ENCODE measurements around the gene S1PR4. TPM values are rescaled to one million over a fixed set of nuclear protein-coding genes. Genes with fewer than 3 reads are reported as not detected.

The S1PR4 gene
- total and polyA plus RNA-seq, 2 experiments from 2014 or later = 0.24 TPM; not detected in 1

- Histone ChIP-seq H3K36me3 (ENCODE audit: insufficient read depth) (no peaks in the 10 kb centered on the region), H4K20me1 (replicated peaks; ENCODE audit: insufficient read depth) (no peaks in the 10 kb centered on the region), H3K4me3 (peak overlapping the region; percentile 56; the same call in 1 of the 2 replicates), H3F3A (replicated peaks; ENCODE audit: low read depth) (no peaks in the 10 kb centered on the region), H3K9me2 (ENCODE audit: insufficient read depth) (0 out of 2 replicates have a peak, but pooled peaks cover 7% of the 10 kb centered on the region), H3K27me3 (ENCODE audit: insufficient read depth) (peaks cover 5% of the 10 kb centered on the region; the same call in 1 of the 2 replicates), H3K4me2 (peak overlapping the region; percentile 91), H3K27ac (ENCODE audit: low read depth) (no peak overlapping the region), H3K79me2 (replicated peaks; ENCODE audit: insufficient read depth) (no peaks in the 10 kb centered on the region), H3K4me1 (ENCODE audit: insufficient read depth) (no peaks in the 10 kb centered on the region), H2AFZ (peak overlapping the region; percentile 100)
- DNase-seq (ENCODE audit: low spot score) (no peak), ATAC-seq (no peak)
- H3K4me1 Mint-ChIP-seq = peaks cover 6% of the 10 kb centered on the region; the same call in 2 of the 3 replicates
- H3K27ac Mint-ChIP-seq = no peak overlapping the region
- H3K4me3 Mint-ChIP-seq = peak overlapping the region; percentile 71; the same call in 1 of the 3 replicates
- H3K36me3 Mint-ChIP-seq (ENCODE audit: low read depth) = no peaks in the 10 kb centered on the region
- peaks cover 15% of the 10 kb centered on the region for H3K27me3 Mint-ChIP-seq (ENCODE audit: insufficient read depth, low read depth, poor library complexity)
- peaks cover 9% of the 10 kb centered on the region; the same call in 1 of the 3 replicates for H3K9me3 Mint-ChIP-seq
- TF ChIP-seq CTCF (conservative IDR thresholded peaks at IDR 0.05; ENCODE audit: low read depth in 2 of 2) (no peak), ZNF114 (CRISPR knock-in tag; IDR thresholded peaks at IDR 0.05) (no peak), ZNF462 (CRISPR knock-in tag; IDR thresholded peaks at IDR 0.05) (no peak), NANOG (IDR thresholded peaks at IDR 0.05; ENCODE audit: borderline replicate concordance) (no peak), ETS1 (IDR thresholded peaks at IDR 0.05) (no peak), CREB1 (CRISPR knock-in tag; IDR thresholded peaks at IDR 0.05; ENCODE audit: low read depth) (no peak), STAT1 (IDR thresholded peaks at IDR 0.05; ENCODE audit: unreplicated experiment) (no peak), EZH2phosphoT487 (IDR thresholded peaks at IDR 0.05; ENCODE audit: unreplicated experiment) (no peak), JUNB (IDR thresholded peaks at IDR 0.05; ENCODE audit: unreplicated experiment) (no peak), POLR2AphosphoS5 (IDR thresholded peaks at IDR 0.05; ENCODE audit: low read depth) (no peak), ZNF331 (CRISPR knock-in tag; IDR thresholded peaks at IDR 0.05; ENCODE audit: low read depth) (no peak), EZH2 (IDR thresholded peaks at IDR 0.05; ENCODE audit: low read depth, unreplicated experiment) (no peak), REST (IDR thresholded peaks at IDR 0.05; ENCODE audit: unreplicated experiment) (no peak)
Observed at GRCh38 chr19:3163943-3164342, 14.6 kb upstream of the S1PR4 start.

Data from GM23338 (cell line).